Smooth muscle cell of the coronary artery (primary cell): ENCODE data around the gene MMS22L. TPM values are rescaled to one million over a fixed set of nuclear protein-coding genes. Genes with fewer than 3 reads are reported as not detected.

Source experiments
- total RNA-seq: library from RNA; depleted of rRNA; stranded (reverse); fragments of >200 nt; gene quantifications from 2 replicates; pipeline ENCODE4 v1.2.3, GENCODE V29; 2014; ENCODE audit warnings: low replicate concordance

Gene MMS22L, protein sequence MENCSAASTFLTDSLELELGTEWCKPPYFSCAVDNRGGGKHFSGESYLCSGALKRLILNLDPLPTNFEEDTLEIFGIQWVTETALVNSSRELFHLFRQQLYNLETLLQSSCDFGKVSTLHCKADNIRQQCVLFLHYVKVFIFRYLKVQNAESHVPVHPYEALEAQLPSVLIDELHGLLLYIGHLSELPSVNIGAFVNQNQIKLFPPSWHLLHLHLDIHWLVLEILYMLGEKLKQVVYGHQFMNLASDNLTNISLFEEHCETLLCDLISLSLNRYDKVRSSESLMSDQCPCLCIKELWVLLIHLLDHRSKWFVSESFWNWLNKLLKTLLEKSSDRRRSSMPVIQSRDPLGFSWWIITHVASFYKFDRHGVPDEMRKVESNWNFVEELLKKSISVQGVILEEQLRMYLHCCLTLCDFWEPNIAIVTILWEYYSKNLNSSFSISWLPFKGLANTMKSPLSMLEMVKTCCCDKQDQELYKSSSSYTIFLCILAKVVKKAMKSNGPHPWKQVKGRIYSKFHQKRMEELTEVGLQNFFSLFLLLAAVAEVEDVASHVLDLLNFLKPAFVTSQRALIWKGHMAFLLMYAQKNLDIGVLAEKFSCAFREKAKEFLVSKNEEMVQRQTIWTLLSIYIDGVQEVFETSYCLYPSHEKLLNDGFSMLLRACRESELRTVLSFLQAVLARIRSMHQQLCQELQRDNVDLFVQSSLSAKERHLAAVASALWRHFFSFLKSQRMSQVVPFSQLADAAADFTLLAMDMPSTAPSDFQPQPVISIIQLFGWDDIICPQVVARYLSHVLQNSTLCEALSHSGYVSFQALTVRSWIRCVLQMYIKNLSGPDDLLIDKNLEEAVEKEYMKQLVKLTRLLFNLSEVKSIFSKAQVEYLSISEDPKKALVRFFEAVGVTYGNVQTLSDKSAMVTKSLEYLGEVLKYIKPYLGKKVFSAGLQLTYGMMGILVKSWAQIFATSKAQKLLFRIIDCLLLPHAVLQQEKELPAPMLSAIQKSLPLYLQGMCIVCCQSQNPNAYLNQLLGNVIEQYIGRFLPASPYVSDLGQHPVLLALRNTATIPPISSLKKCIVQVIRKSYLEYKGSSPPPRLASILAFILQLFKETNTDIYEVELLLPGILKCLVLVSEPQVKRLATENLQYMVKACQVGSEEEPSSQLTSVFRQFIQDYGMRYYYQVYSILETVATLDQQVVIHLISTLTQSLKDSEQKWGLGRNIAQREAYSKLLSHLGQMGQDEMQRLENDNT
- total RNA-seq = 7.8 and 10.0 TPM in 2 replicates

DNA sequence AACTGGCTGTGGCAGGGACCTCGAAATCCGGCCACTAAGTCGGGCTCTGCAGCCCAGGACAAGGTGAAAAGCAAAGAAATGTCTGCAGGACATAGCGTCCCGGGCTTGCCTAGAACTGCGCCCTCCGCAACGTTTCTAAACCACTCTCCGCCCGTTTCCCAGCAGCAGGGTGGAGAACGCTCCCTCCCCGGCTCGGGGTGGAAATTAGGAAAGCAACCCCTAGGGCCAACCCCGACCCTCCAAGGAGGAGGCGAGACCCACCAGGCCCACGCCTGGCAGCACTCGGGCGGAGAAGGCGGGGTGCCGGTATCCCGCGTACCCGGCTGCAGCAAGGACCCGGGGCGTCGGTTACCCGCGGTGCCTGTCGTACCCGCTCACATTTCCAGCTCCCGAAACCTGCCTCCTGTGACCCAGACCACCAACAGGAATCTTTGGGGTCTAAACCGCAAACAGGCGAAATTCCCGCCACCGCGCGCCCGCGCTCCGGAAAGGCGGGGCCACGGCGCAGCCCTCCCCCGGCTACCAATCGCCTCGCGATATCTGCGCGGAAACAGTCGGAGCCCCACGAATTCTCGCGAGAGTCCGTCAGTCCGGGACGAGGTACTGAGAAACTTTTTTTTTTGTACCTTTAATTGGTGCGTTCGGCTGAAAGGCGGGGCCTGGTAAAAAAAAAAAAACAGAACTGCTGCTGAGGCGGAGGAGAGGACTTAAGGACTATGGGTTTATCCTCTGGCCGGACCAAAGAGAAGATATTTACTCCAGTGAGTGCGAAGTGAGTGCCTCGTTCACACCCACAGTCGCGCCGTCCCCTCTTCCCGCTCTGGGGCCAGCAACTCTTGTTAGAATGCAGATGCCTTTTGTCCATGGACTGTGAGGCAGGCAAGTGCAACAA, at the start of gene MMS22L:
MMS22L (minus strand) TSS at position 491 of the 892 bp plus-strand sequence. CDS start 739 bp downstream, outside the sequence.

